NCI-H2107 treated with DMSO at 0.1 percent for 48 hours (cell line): ENCODE data around the gene MSLN.
"Not testable (repeated sequence)": the region's sequence is repeated elsewhere in the genome, so short reads cannot be mapped to it uniquely, and the experiment has no call there.

Experiments
- DNase-seq: peaks from one replicate; lab custom pipeline; 2025; ENCODE audit not compliant: unreplicated experiment; lab: John Stamatoyannopoulos, UW

Gene MSLN

GRCh38 chr16:760545-761343, at the start of gene MSLN:
Gene MSLN (plus strand): TSS chr16:760734. CDS start chr16:762681, 1,947 bp downstream.
- no peak for DNase-seq

- DNase-seq = no peak
Measured at GRCh38 chr16:711084-711483, 49.5 kb upstream of the MSLN start.

- DNase-seq = no peak
Measured at GRCh38 chr16:711548-712320, 48.8 kb upstream of the MSLN start.

DNA sequence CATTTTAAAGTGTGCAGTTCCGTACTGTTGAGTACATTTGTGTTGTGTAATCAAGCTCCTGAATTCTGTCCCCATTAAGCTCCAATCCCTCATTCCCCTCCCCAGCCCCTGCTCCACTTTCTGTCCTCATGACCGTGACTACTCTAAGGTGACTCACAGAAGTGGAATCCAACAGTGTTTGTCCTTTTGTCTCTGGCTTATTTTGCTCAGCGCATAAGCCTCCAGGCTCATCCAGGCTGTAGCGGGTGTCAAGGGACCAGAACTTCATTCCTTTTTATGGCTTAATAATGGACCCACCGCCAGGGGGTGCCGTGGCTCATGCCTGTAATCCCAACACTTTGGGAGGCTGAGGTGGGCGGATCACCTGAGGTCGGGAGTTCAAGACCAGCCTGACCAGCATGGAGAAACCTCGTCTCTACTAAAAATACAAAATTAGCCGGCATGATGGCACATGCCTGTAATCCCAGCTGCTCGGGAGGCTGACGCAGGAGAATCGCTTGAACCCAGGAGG, 47.7 kb upstream of the MSLN start:
- DNase-seq = not testable (repeated sequence)

- DNase-seq = no peak
Measured at GRCh38 chr16:714079-714478, 46.5 kb upstream of the MSLN start.

- no peak for DNase-seq
Measured at GRCh38 chr16:714558-715476, 45.7 kb upstream of the MSLN start, which contains the start of gene METRN. Gene METRN (plus strand): TSS chr16:715118. CDS start chr16:715290, 172 bp downstream.

DNA sequence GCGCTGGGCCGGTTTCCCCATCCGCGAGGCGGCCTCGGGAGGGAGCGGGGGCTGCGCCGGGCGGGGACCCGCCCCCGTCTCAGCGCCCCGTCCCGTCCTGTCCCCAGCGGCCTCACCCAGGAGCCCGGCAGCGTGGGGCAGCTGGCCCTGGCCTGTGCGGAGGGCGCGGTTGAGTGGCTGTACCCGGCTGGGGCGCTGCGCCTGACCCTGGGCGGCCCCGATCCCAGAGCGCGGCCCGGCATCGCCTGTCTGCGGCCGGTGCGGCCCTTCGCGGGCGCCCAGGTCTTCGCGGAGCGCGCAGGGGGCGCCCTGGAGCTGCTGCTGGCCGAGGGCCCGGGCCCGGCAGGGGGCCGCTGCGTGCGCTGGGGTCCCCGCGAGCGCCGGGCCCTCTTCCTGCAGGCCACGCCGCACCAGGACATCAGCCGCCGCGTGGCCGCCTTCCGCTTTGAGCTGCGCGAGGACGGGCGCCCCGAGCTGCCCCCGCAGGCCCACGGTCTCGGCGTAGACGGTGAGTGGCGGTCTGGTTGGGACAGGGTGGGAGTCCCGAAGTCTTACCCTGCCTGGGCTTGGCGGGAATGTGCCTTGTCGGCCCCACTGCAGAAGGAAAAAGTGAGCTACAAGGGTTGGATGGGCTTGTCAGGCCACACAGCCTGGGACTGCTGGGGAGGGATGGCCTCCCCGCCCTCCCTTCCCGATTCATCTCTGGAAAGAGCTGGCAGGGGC, 44.9 kb upstream of the MSLN start:
- DNase-seq = no peak

- DNase-seq = no peak
Measured at GRCh38 chr16:716200-716568, 44.4 kb upstream of the MSLN start.

DNA sequence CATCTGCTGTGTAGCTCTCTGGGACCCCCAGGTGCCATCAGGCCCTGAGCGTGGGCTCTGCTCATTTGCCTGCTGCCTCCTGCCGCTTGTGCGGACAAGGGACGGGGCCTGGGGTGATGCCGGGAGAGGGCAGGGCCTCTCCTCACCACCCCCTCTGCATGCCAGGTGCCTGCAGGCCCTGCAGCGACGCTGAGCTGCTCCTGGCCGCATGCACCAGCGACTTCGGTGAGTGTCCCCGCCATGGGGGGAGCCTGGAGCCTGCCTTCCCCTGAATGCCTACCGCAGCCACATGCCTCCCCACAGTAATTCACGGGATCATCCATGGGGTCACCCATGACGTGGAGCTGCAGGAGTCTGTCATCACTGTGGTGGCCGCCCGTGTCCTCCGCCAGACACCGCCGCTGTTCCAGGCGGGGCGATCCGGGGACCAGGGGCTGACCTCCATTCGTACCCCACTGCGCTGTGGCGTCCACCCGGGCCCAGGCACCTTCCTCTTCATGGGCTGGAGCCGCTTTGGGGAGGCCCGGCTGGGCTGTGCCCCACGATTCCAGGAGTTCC, 43.7 kb upstream of the MSLN start:
- no peak for DNase-seq

- no peak for DNase-seq
Measured at GRCh38 chr16:717450-718245, 42.9 kb upstream of the MSLN start.

GRCh38 chr16:718389-718788, 42.1 kb upstream of the MSLN start:
- no peak for DNase-seq

GRCh38 chr16:718922-719321, 41.6 kb upstream of the MSLN start:
- no peak for DNase-seq

GRCh38 chr16:719815-720446, 40.6 kb upstream of the MSLN start:
- no peak for DNase-seq

GRCh38 chr16:720447-720989, 40.0 kb upstream of the MSLN start:
- DNase-seq = no peak

GRCh38 chr16:720990-721764, 39.4 kb upstream of the MSLN start, which contains the start of gene ANTKMT:
Gene ANTKMT (plus strand): TSS chr16:721146. CDS start chr16:721275, 129 bp downstream.
- DNase-seq = no peak

DNA sequence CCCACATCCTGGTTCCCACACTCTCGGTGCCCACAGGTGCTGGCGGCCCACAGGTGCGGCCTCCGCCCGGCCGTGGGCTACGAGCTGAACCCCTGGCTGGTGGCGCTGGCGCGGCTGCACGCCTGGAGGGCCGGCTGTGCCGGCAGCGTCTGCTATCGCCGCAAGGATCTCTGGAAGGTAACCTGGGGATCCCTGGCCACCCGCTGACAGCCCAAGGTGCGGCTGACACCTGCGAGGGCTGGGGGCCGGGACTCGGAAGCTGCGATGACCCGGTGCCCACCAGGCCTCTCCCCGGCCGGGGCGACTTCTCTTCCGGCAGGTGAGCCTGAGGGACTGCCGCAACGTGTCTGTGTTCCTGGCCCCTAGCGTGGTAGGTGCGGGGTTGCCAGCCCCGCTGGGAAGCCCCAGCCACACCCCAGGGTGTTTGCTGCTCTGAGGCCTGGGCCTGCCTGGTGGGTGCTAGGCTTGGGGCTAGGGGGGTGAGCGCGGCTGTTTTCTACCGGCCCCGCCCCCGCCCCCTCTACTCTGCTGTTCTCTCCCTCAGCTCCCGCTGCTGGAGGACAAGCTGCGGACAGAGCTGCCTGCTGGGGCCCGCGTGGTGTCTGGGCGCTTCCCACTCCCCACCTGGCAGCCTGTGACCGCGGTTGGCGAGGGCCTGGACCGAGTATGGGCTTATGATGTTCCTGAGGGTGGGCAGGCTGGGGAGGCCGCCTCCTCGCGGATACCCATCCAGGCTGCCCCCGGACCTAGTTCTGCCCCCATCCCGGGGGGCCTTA, 38.6 kb upstream of the MSLN start:
- no peak for DNase-seq
